Activated naive CD4-positive, alpha-beta T cell treated with anti-CD3 and anti-CD28 coated beads, Interleukin-2, amount 50 U/mL, for 16 hours (primary cell): ENCODE data around the gene HDHD3.
A peak's percentile ranks its signal among the peaks of the same experiment; 100 is the strongest.
"Not testable (repeated sequence)": the region's sequence is repeated elsewhere in the genome, so short reads cannot be mapped to it uniquely, and the experiment has no call there.

ENCODE experiments used
- DNase-seq: peaks from one replicate; pipeline ENCODE4 v3.0.0-alpha.2; 2020

Gene HDHD3, protein sequence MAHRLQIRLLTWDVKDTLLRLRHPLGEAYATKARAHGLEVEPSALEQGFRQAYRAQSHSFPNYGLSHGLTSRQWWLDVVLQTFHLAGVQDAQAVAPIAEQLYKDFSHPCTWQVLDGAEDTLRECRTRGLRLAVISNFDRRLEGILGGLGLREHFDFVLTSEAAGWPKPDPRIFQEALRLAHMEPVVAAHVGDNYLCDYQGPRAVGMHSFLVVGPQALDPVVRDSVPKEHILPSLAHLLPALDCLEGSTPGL

DNA sequence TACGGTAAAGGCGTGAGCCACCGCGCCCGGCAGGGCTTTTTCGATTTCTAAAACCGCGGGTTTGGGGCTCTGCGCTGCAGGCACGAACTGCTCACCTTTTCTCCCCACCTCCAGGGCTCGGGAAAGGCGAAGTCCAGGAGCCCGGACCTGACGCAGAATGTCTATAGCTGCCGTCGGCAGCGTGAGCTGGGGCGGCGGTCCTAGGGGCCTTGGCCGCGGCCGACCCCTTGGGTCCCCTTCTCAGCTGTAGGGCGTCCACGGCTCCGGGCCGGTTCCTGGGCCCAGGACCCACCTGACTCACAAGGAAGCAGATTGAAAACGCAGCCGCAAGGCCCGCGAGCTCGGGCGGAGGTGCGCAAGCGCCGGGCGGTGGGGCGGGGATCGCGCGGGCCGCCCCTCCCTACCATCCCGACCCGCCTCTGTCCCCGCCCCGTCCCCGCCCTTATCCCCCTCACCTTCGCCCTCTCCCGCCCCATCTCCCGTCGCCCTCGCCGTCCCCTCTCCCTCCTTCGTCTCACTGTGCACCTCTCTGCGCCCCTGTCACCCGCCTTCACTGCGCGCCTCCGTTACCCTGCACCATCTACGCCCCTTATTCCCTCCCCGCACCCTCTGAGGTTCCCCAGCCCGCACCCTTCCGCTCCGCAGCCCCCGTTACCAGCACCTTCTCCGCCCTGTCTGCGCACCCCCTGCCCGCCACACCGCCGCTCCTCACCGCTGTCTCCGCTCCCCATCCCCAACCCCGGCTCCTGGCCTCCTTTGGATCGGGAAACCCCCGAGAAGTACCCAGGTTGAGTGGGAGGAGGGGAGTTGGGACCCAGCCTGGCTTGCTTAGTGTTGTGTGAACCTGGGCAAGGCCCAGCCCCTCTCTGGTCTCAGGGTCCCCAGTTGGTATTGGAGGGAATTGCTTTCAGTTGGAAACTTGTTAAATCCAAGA lies at the start of gene HDHD3:
Gene HDHD3 (minus strand): TSS at position 353 of the 934 bp plus-strand sequence. CDS start 2,632 bp downstream, outside the sequence.
- DNase-seq = peak; percentile 72

DNA sequence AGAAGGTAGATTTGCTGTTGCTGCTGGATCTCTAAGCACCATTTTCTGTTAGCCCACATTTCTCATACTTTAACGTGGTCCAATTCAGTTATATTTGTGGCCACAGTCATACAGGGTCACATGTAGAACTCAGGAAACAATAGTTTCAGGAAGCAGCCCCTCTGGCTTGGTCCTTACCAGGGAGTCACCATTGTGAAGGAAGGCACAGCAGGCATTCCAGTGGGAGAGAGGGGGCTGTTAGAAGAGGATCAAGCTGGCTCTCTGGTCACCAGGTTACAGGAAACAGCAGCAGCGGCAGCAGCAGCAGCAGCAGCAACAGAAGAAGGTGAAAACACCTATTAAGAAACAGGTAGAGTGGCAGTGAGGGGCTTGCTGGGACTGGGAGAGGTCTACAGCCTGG lies 48.3 kb upstream of the HDHD3 start:
- DNase-seq = no peak

DNA sequence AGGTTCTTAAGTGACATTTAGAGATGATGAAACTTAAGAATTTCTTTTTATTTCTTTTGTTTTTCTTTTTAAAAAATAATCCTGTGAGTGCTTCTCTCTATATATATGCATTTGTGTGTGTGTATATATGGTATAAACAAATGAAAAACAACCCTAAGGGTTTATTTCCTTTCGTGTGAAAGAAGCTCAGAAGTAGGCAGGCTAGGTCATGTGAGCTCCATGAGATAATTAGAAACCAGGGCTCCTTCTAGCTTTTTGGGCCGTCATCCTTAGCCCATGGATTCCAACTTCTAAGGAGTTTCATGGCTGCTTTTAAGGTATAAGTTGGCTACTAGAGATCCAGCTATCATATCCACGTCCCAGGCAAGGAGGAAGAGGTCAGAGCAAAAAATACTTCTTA lies 44.9 kb upstream of the HDHD3 start:
- no peak for DNase-seq

DNA sequence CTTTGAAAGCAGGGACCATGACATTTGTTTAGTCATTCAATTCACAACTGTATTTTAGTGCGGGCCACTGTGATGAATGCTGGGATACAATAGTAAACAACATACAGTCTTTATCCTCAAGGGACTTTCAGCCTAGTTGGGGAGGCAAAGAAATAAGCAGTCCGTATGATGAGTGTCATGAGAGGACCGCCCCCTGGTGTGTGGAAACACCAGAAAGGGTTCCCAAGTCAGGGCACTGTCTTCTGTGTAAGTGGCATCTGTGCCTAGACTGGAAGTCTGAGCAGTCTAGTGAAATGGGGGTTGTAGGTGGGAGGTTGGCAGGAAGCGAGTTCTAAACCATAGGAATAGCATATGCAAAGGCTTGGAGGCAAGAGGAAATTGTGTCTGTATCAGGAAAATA lies 40.6 kb upstream of the HDHD3 start:
- DNase-seq = no peak

DNA sequence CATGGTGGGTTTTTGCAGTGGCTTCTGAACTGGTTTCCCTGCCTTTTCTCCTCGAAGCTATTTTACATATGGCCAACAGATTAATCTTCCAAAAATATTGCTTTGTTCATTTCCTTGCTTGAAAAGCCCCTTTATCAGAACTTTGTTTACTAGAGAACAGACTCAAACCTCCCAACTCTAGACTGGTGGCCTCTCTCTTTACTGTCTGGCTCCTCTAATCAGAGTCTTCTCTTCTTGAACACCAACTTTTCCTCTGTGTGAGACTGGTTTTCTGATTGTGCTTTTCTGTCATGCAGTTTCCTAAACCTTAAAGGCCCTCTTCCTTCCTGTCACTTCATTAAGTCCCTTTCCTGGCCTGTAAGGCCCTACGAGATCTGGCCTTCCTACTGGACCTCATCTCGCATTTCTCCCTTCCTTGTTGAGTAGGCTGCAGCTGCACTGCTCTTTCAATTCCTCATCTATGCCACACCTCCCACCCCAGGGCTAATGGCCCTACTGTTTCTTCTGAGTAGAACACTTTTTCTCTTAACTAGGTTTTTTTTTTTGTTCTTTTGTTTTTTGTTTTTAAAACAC lies 39.4 kb upstream of the HDHD3 start:
- no peak for DNase-seq

DNA sequence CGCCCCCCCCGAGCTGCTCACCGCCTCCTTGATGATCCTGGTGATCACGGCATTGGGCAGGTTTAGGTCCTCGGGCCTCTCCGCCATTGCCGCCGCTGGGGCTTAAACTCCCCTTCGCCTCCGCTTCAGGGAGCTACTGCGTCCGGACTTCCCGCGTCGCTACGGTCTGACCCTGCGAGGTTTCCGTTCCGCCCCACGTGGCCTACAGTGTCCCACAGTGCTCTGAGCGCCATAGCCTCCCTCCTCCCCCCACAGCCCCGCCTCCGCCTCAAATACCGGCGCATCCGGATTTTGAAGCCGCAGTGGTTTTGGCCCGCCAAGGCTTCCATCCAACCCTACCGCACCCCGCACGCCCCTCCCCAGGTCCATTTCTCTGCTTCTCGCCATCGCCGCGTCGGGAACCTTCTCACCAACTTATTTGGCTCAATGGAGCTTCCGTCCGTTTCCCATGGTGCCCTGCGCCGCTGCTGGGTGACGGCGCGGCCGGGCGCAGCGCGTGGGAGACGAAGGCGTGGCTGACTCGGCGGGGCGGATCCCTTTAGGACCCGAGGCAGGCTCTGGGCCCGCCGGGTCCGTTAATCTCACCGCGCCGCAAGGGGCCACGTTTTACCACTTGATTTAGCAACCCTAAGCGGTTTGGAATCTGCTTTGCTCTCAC lies 33.5 kb upstream of the HDHD3 start, which contains the start of the genes C9orf43 and POLE3:
Gene C9orf43 (plus strand): TSS at position 541 of the 658 bp plus-strand sequence. CDS start 2,747 bp downstream, outside the sequence.
Gene POLE3 (minus strand): TSS at position 469 of the 658 bp plus-strand sequence. CDS start 382 bp downstream, at position 87.
- DNase-seq = peak; percentile 97

DNA sequence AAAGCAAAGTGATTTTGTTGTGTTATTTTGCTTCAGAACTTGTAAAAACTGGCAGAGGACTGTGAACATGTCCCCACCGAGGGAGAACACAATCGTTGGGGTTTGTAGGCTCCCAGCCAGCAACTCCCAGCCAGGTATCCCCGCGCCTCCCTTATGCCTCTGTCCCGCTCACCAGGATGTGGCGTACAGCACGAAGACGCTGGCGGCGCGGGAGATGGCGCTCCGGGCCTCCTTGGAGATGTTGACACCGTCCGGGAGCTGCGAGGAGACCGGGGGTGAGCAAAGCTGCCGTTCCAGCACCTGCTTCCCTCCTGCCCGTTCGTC lies 33.1 kb upstream of the HDHD3 start:
- no peak for DNase-seq

DNA sequence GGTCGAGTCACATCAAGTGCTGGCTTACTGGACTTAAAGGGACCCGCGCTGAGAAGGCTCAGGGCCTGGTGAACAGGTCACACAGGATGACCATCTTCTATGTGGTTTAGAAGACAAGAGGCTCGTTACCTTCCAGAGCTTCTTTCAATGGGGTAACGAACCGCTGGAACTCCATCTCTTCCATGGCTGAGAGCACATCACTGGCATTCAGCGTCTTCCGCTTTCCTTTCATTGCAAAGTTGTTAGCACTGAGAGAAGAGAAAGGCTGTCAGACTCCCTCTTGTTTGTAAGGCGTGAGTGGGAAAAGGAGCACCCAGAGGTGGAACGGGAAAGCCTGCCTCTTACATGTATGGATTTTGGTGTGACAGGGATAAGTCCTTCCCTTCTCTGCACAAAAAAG lies 32.7 kb upstream of the HDHD3 start:
- DNase-seq = no peak

DNA sequence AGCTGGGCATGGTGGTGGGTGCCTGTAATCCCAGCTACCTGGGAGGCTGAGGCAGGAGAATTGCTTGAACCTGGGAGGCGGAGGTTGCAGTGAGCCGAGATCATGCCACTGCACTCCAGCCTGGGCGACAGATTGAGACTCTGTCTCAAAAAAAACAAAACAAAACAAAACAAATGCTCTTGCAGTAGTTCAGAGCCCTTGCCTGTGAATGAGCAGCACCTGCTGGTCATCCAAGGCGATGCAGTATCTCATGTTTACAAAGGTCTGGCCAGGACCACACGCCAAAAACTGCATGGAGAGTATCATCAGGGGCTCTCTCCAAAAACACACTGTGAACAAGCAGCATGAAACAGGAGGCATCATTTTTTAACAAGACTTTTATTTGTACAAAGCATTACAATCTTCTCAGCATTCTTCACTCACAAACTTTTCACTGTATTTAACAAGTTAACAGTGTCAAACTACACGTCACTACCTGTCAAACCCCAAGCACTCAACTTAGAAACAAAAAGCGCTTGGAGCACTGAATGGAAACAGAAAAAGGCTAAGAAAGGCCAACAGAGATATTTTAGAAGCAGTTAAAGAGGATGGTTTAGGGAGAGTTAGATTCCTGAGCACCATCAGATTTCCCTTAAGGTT lies 30.2 kb upstream of the HDHD3 start:
- DNase-seq = peak; percentile 57

DNA sequence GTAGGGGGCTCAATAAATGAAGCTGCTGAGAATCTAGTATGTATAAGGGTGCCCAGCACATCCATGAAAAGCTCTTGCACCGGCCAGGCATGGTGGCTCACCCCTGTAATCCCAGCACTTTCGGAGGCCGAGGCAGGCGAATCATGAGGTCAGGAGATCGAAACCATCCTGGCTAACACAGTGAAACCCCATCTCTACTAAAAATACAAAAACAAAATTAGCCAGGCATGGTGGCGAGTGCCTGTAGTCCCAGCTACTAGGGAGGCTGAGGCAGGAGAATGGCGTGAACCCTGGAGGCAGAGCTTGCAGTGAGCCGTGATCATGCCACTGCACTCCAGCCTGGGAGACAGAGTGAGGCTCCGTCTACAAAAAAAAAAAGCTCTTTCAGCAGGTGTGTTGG lies 29.6 kb upstream of the HDHD3 start:
- not testable (repeated sequence) for DNase-seq

DNA sequence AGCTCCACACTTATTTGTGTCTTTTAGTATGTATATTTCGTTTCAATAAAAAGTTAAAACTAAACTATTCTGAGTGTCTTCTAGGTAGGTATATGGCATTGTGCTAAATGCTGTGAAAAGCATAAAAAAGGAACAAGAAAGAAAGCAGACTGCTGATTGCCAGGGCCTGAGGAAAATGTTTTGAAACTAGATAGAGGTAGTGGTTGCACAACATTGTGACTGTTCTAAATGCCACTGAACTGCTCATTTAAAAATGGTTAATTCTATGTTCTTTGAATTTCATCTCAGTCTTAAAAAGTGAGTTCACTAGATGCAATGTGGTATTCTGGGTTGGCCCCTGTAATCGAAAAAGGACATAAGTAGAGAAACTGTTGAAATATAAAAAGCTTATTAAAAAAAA lies 26.9 kb upstream of the HDHD3 start:
- no peak for DNase-seq

DNA sequence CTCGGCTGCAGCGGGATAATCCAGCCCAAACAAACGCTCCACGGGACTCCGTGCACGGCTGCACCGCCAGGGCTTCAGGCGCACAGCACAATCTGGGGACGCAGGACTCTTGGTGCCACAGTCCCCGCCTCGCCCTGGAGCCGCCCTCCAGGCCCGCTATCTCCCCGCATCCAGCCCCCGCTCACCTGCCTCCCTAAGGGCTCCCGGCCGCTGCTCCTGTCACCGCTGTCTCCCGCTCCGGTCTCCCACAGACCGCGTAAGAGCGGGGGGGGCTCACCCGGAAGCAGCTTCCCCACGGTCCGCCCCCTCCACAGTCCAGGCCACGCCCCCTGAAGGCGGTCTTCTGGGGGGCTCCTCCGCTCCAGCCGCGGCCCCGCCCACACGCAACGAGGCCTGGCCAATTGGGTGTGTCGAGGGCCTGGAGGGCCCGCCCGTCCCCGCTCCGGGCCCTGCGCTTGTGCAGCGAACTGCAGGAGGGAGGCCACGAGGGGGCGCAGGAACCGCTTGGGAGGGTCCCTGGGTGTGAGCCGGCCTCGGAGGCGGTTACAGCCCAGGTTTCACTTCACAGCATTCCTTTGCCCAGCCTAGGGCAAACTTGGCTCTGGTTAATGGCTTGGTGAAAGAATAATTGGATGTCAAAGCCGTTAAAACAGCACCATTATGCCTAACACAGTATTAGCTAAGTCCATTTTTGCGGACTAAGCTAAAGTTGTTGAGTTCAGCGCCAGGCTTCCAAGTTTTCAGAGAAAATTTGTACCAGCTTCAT lies 24.4 kb upstream of the HDHD3 start, which contains the start of gene ALAD:
Gene ALAD (minus strand): TSS at position 258 of the 766 bp plus-strand sequence. CDS start 7,725 bp downstream, outside the sequence.
- DNase-seq = peak; percentile 100

DNA sequence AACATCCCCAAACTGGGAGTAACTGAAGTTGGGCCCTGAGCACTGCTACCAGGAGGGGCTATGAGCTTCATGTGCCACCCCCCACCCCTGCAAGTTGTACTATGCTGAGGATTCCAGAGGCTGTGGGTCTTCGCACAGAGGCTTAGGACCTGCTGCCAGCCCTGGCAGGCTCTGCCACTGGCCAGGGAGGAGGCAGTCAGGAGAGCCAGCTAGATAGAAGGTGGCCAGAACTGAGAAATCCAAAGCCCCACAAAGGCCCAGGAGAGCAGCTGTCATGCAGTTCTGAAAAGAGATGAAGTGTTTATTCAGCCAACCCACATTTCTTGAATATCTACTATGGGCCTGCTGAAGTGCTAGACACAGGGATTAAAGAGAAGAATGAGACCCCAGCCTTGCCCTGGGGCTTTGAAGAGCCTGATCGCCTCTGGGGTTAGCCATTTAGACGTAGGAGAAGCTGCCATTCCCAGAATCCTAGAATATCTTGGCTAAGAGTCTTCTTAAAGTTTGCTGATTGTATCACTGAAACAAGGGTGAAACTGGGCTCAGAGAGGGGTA lies 22.9 kb upstream of the HDHD3 start:
- DNase-seq = no peak

DNA sequence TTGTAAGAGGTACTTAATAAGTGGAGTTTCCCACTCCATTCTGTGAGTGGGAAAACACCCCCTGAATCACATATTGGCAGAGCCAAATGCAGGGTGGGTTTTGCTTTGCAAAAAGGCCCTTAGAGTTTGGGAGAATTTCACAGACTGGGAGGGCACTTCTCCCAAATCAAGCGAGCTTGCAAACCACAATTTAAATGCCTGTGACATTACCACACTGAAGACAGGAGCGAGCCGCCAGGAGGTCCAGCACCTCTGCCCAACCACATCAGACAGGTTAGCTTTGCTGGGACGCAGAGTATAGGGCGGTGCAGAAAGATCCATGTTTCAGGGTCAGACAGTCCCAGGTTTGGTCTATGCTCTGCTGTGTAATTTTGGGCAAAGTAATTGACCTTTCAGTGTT lies 22.0 kb upstream of the HDHD3 start:
- DNase-seq = no peak

DNA sequence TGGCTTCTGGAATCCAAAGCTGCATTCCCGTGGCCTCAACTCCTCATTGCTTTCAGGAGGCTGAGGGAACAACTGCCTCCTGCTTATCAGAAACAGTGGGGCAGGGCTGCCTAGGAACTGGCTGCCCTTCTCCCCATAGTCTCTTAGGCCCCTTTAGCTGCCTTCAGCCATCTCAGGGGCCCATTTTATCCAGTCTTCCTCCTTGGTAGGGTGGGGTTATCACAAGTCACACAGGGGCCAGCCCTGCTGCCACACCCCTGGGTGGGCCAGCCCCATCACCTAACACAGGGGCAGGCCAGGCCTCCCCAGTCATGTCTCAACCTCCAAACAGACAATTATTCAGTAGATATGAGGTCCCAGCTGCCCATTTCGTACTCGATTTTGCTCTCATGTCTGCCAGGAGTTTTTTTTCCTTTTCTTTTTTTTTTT lies 20.4 kb upstream of the HDHD3 start:
- no peak for DNase-seq

DNA sequence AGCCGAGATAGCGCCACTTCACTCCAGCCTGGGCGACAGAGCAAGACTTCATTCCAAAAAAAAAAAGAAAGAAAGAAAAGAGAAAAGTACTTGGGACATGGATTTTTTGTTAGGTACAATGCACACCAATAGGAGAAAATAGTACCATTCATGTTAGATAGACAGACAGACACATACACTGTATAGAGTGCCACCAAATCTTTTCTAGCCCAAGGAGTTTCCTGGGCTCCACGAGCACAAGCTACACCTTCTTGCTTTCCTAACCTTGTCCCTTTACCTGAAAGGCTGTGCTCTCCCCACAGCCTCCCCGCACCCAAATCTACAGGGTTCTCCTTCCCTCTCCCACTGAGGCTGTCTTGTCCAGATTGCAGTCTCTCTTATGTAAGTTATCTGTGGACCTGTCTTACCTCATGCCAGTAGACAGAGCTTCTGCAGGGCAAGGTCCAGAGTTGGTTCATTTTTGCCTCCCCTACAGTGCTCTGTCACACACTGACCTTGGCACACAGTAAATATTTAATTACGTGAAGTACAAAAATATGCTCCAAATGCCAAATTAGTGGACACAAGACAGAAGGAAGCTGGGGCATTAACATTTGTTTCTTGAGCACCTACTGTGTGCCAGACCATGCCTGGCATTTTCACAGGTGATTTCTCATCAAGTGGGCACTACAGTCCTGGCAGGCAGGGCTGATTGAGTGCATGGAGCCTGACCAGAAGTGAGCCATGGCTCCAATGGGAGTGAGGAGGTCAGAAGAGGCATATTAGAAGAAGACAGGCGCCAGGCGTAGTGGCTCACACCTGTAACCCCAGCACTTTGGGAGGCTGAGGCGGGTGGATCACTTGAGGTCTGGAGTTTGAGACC lies 18.4 kb upstream of the HDHD3 start:
- DNase-seq = no peak

DNA sequence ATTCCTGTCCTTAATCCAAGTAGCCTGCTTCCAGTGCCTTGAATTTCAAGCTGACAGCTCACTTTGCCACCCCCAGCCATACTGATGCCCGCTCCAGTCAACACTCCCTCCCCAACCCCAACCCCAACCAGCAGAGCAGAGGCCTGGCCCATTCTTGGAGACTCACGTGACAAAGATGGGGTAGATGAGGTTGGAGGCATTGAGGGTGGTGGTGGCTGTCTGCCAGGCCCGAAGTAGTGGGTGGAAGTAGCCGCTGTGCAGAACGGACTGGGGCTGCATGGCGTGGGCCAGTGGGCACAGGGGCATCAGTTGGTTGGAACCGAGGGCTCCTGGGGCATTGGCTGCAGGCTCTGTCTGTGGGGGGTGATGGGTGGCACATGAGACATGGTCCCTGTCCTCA lies 16.5 kb upstream of the HDHD3 start:
- no peak for DNase-seq

DNA sequence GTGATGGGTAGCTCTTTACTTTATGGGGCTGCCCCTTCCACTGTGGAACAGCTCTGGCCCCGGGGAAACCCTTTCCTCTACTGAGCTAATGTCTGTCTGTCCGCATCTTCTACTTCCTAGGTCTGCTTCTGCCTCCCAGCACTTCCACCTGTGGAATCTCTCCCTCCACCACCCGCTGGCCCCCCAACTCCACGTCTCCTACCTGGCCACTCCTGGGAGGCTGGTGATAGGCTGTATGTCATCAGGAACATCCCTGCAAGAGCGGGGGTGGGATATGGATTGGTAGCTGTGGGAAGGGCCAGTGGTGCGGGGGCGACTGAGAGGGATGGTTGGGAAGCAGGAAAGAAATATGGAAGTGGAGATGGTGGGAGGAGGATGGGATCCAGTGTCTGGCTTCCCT lies 15.1 kb upstream of the HDHD3 start:
- no peak for DNase-seq

DNA sequence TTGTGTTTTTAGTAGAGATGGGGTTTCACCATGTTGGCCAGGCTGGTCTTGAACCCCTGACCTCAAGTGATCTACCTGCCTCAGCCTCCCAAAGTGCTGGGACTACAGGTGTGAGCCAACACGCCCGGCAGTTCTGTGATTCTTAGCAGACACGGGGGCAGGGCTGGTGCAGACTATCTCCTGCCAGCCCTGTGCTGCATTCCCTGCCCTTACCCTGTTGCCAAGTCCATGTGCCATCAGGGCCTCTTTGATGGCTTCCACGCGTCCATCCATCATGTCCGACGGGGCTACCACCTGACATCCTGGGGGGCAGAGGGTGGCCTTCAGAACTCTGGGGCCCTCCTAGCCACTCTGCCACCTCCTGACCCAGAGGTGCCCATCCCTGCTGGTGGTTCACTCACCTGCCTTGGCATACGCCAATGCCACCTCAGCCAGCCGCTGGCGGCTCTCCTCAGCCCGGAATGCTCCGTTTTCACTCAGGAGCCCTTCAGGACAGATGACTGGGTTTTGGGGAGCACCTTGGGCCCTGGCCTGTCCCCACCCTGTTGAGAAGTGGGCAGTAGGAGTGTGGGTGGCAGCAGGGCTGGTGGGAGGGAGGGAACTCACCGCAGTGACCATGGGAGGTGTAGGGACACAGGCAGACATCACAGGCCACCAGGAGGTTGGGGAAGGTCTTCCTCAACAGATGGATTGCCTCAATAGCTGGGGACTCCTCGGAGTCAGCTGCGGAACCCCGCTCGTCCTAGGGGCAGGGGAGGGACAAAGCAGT lies 13.6 kb upstream of the HDHD3 start:
- no peak for DNase-seq

DNA sequence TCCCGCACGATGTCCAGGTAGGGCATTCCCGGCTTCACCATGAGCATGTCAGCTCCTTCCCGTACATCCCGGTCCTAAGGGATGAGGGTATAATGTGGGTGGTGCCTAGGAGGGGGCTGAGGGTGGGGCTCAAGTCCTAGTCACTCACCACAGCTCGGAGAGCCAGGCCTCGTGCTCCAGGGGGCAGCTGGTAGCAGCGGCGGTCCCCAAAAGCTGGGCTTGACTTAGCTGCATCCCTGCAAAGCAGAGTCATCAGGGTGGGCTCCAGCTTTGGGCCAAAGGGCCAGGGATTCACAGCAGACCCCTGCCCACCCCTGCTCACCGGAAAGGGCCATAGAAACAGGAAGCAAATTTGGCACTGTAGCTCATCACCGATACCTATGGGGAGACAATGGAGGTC lies 12.7 kb upstream of the HDHD3 start:
- DNase-seq = no peak
